OCI-LY7 (cell line): ENCODE measurements around the gene CDKN2B-AS1. TPM values are rescaled to one million over a fixed set of nuclear protein-coding genes. Genes with fewer than 3 reads are reported as not detected.

Experiments used
- BruUV-seq: library from RNA; stranded (reverse); fragments of 400-500 nt; replicated peaks from 2 replicates; lab custom pipeline; 2021; lab: Mats Ljungman, UMichigan
- CTCF ChIA-PET: fragments of 300-600 bp; sonication (Branson Sonifier 250); formaldehyde crosslinking; loops from one replicate; lab custom pipeline; 2022; ENCODE audit warnings: antibody characterized with exemption; ENCODE audit not compliant: unreplicated experiment; lab: Charles Lee
- POLR2A ChIA-PET: fragments of 300-600 bp; sonication (Branson Sonifier 250); formaldehyde crosslinking; loops from one replicate; lab custom pipeline; 2022; ENCODE audit warnings: antibody characterized with exemption; lab: Charles Lee
- DNase-seq: peaks from one replicate; pipeline ENCODE4 v3.0.0-alpha.2; 2015; ENCODE audit warnings: low spot score
- H2AFZ ChIP-seq: fragments of 200-600 bp; sonication (generic), shearing (Covaris generic); 2 replicates; pipeline ENCODE4 v1.6.1; 2014; ENCODE audit warnings: mild to moderate bottlenecking, antibody characterized with exemption, low read length, moderate library complexity
- H3K27ac ChIP-seq: fragments of 200-600 bp; sonication (generic); 2 replicates; pipeline ENCODE4 v1.5.1; 2014; ENCODE audit warnings: mixed run types, low read depth, mild to moderate bottlenecking, moderate library complexity, low read length, inconsistent platforms; ENCODE audit not compliant: poor library complexity, severe bottlenecking
- H3K36me3 ChIP-seq: fragments of 200-600 bp; sonication (generic); 2 replicates; pipeline ENCODE4 v1.6.1; 2014; ENCODE audit warnings: mild to moderate bottlenecking, antibody characterized with exemption, low read length, moderate library complexity, mixed read lengths; ENCODE audit not compliant: insufficient read depth
- H3K4me1 ChIP-seq: fragments of 200-600 bp; sonication (generic); 2 replicates; pipeline ENCODE4 v1.5.1; 2014; ENCODE audit warnings: mild to moderate bottlenecking, low read length; ENCODE audit not compliant: insufficient read depth, poor library complexity, severe bottlenecking
- H3K4me2 ChIP-seq: fragments of 200-600 bp; sonication (generic); 2 replicates; pipeline ENCODE4 v1.6.1; 2014; ENCODE audit warnings: mild to moderate bottlenecking, low read length
- H3K4me3 ChIP-seq: fragments of 200-600 bp; sonication (generic); 2 replicates; pipeline ENCODE4 v1.5.1; 2014; ENCODE audit warnings: mild to moderate bottlenecking, low read depth, low read length; ENCODE audit not compliant: poor library complexity, severe bottlenecking
- H3K79me2 ChIP-seq: fragments of 200-600 bp; sonication (generic); 2 replicates; pipeline ENCODE4 v1.6.1; 2016; ENCODE audit warnings: low read depth, mild to moderate bottlenecking, low read length, moderate library complexity, mixed read lengths; ENCODE audit not compliant: insufficient read depth
- H3K9me2 ChIP-seq: fragments of 200-600 bp; sonication (generic); 2 replicates; pipeline ENCODE4 v1.6.1; 2016; ENCODE audit warnings: mild to moderate bottlenecking, low read length, mixed read lengths; ENCODE audit not compliant: insufficient read depth
- H3K9me3 ChIP-seq: fragments of 200-600 bp; sonication (generic); 2 replicates; pipeline ENCODE4 v1.6.1; 2014; ENCODE audit warnings: mild to moderate bottlenecking, mixed run types, low read length, mixed read lengths
- H4K20me1 ChIP-seq: fragments of 200-600 bp; sonication (generic); 2 replicates; pipeline ENCODE4 v1.6.1; 2014; ENCODE audit warnings: mild to moderate bottlenecking, antibody characterized with exemption, low read length, moderate library complexity, mixed read lengths; ENCODE audit not compliant: insufficient read depth
- EZH2phosphoT487 ChIP-seq: fragments of 200-600 bp; sonication (generic); IDR thresholded peaks from 2 replicates; pipeline ENCODE4 v1.6.1; 2018; ENCODE audit warnings: low read depth, borderline replicate concordance, mild to moderate bottlenecking, mixed run types, antibody characterized with exemption, low read length, moderate library complexity, mixed read lengths
- intact Hi-C: fragments of 100-400 bp; cut with micrococcal nuclease; formaldehyde crosslinking; loops from one replicate; pipeline ENCODE4 v1.10.0; 2022; ENCODE audit not compliant: unreplicated experiment
- small RNA-seq: library from RNA; depleted of rRNA; stranded (forward); fragments of <200 nt; gene quantifications from one replicate; pipeline ENCODE3, GENCODE V24; 2014
- total RNA-seq, 2 experiments: library from RNA; depleted of rRNA in 1 of 2; stranded (reverse); fragments of >200 nt in 1 of 2; shearing (Covaris generic) in 1 of 2; gene quantifications; 2 replicates each; pipeline ENCODE4 v1.2.3, GENCODE V29; 2014 to 2022
- TF ChIP-seq, protein P1 (sequence below): fragments of 200-600 bp; sonication (generic); conservative IDR thresholded peaks from 2 replicates; pipeline ENCODE4 v1.5.1; 2014; ENCODE audit warnings: mild to moderate bottlenecking, antibody characterized with exemption, low read length, moderate library complexity, mixed read lengths

Gene CDKN2B-AS1
- total RNA-seq, 2 experiments from 2014 or later = 20.4 to 24.3 TPM

DNA sequence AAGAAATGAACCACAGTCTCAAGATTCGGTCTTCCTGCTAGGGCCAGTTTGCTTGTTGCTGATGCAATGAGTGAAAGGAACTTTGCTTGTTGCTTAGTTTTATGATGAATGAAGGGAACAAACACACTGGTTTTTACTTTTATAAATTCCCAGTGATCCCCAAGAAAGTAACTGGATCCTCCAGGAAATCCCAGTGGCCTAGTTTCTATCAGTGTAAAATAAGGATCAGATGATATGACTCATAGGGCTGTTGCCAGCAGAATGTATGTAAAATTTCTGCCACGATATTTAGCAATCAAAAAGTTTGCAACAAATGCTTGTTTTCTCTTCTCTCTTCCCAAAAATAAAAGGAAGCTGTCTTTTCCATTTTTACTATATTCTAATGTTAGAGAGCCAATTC, 174.7 kb downstream of the CDKN2B-AS1 start:
- H4K20me1 ChIP-seq = no peaks in the 10 kb centered on the region
- no peak for DNase-seq
- intact Hi-C loops = loop anchor here (10.0 kb wide), 1 partner anchor 356 kb away; no protein-coding TSS in a partner anchor
- H3K4me1 ChIP-seq = peaks cover 51% of the 10 kb centered on the region
- H3K4me3 ChIP-seq = no peak overlapping the region
- no peak for TF ChIP-seq EZH2phosphoT487
- TF ChIP-seq, protein P1, sequence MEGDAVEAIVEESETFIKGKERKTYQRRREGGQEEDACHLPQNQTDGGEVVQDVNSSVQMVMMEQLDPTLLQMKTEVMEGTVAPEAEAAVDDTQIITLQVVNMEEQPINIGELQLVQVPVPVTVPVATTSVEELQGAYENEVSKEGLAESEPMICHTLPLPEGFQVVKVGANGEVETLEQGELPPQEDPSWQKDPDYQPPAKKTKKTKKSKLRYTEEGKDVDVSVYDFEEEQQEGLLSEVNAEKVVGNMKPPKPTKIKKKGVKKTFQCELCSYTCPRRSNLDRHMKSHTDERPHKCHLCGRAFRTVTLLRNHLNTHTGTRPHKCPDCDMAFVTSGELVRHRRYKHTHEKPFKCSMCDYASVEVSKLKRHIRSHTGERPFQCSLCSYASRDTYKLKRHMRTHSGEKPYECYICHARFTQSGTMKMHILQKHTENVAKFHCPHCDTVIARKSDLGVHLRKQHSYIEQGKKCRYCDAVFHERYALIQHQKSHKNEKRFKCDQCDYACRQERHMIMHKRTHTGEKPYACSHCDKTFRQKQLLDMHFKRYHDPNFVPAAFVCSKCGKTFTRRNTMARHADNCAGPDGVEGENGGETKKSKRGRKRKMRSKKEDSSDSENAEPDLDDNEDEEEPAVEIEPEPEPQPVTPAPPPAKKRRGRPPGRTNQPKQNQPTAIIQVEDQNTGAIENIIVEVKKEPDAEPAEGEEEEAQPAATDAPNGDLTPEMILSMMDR = no peak
- H3K9me2 ChIP-seq = no peaks in the 10 kb centered on the region; the same call in 1 of the 2 replicates
- H3K36me3 ChIP-seq = no peaks in the 10 kb centered on the region
- H3K27ac ChIP-seq = no peak overlapping the region
- CTCF ChIA-PET = no interaction called here
- no peaks in the 10 kb centered on the region; the same call in 1 of the 2 replicates for H3K9me3 ChIP-seq
- peak overlapping the region; percentile 95; the same call in 1 of the 2 replicates for H2AFZ ChIP-seq
- POLR2A ChIA-PET = interaction anchor here (0.7 kb wide), 1 partner anchor 49 kb away, joined by 3 read pairs; no protein-coding TSS in a partner anchor
- H3K4me2 ChIP-seq = 0 out of 2 replicates have a peak overlapping the region, but pooled peaks have one; percentile 1
- no peaks in the 10 kb centered on the region for H3K79me2 ChIP-seq
- BruUV-seq = no TSS peak

DNA sequence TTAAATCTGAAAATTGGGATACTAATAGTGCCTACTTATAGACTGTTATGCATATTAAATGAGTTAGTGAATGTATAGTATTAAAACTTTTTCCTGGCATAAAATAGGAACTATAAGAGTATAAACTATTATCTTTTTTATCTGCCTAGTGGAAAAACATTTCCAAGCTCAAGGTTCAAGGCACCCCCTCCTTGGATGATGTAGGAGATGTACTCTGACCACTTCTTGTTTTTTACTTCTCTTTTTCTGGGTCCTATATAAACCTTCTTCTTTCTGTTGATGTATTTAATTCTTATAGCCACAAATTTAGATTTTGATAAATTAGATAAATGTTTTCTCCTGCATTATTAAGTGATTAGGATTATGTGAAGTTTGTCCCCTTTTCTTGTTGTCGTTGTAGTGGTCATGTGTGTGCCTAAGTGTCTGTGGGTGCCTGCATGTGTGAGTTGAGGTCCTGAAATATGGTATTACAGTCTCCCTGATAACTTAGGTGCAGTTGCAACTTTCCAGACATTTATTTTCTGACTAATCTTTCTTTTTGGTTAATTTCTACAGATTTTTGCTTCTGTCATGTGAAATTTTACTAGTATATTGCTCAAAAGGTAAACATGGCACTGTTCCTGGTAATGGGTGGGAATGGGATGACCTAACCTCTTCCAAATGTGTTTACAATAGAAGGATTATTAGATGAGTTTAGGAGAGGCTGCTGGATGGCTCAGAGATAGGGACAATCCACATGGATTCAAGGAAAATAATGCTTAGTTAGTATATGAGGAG, 175.3 kb downstream of the CDKN2B-AS1 start:
- Histone ChIP-seq H3K4me1 (peaks cover 44% of the 10 kb centered on the region), H3K27ac (peak overlapping the region; percentile 61), H3K4me2 (peak overlapping the region; percentile 47; the same call in 1 of the 2 replicates), H3K79me2 (no peaks in the 10 kb centered on the region), H3K4me3 (no peak overlapping the region), H3K9me3 (no peaks in the 10 kb centered on the region; the same call in 1 of the 2 replicates), H3K9me2 (no peaks in the 10 kb centered on the region; the same call in 1 of the 2 replicates), H4K20me1 (no peaks in the 10 kb centered on the region), H3K36me3 (no peaks in the 10 kb centered on the region), H2AFZ (peak overlapping the region; percentile 95; the same call in 1 of the 2 replicates)
- TF ChIP-seq, protein P1 = no peak
- no peak for TF ChIP-seq EZH2phosphoT487
- intact Hi-C loops = loop anchor here (10.0 kb wide), 1 partner anchor 355 kb away; no protein-coding TSS in a partner anchor
- peak; percentile 19 for DNase-seq
- ChIA-PET CTCF (no interaction called here), POLR2A (interaction anchor here (0.7 kb wide), 1 partner anchor 50 kb away, joined by 3 read pairs; no protein-coding TSS in a partner anchor)
- BruUV-seq = no TSS peak

Small RNA genes lying within 50 kb of the gene (small RNA-seq; reads per million reads assigned to genes)
- not detected for gene RF01909
- not detected for gene RF02045

Other genes starting within 250 kb of the CDKN2B-AS1 start
- gene MTAP, start 192.2 kb upstream of the CDKN2B-AS1 start, total RNA-seq (2014; rRNA removed; shearing (Covaris generic)) = 41.6 and 50.4 TPM in 2 replicates
- gene MTAP, start 192.2 kb upstream of the CDKN2B-AS1 start, total RNA-seq (2022) = 101 and 105 TPM in 2 replicates
- gene CDKN2A, start 399 bp upstream of the CDKN2B-AS1 start, total RNA-seq (2014; rRNA removed; shearing (Covaris generic)) = 216 TPM in 2 replicates
- 145 and 148 TPM in 2 replicates for gene CDKN2A, start 399 bp upstream of the CDKN2B-AS1 start, total RNA-seq (2022)
- 2.0 TPM in 2 replicates for gene CDKN2B, start 14.5 kb downstream of the CDKN2B-AS1 start, total RNA-seq (2014; rRNA removed; shearing (Covaris generic))
- gene CDKN2B, start 14.5 kb downstream of the CDKN2B-AS1 start, total RNA-seq (2022) = 3.7 and 4.7 TPM in 2 replicates